CD4-positive, alpha-beta T cell (primary cell): ENCODE measurements around the gene ARMC10. TPM values are rescaled to one million over a fixed set of nuclear protein-coding genes. Genes with fewer than 3 reads are reported as not detected.
"Not testable (repeated sequence)": the region's sequence is repeated elsewhere in the genome, so short reads cannot be mapped to it uniquely, and the experiment has no call there.

Source experiments
- ATAC-seq: fragments of 200-7000 bp; cut with Tn5 transposase; one replicate; pipeline ENCODE4 v1.10.0; 2022; ENCODE audit warnings: mild to moderate bottlenecking; ENCODE audit not compliant: poor library complexity
- CTCF ChIA-PET: fragments of 350-600 bp; sonication (Branson Sonifier 250); formaldehyde crosslinking; loops from one replicate; lab custom pipeline; 2021; ENCODE audit warnings: antibody characterized with exemption, inconsistent platforms; lab: Charles Lee
- POLR2A ChIA-PET: fragments of 350-600 bp; sonication (Branson Sonifier 250); formaldehyde crosslinking; loops from one replicate; lab custom pipeline; 2021; ENCODE audit warnings: antibody characterized with exemption, inconsistent platforms; lab: Charles Lee
- DNase-seq, 14 experiments: peaks; one replicate each; pipeline ENCODE4 v3.0.0-alpha.2; 2013 to 2020; ENCODE audit warnings: mixed read lengths in 2 of 14
- H3K27ac ChIP-seq, 2 donors: one replicate each; pipeline versions ENCODE4 v1.5.1 to v1.7.0; 2013; ENCODE audit warnings: low read length in 2 of 2, low read depth in 1 of 2, mild to moderate bottlenecking in 1 of 2
- H3K27me3 ChIP-seq, 2 experiments: 1 replicate in 1 of 2; 2 replicates in 1 of 2; pipeline versions ENCODE4 v1.6.1 to v1.7.0; 2013; ENCODE audit warnings: low read length in 2 of 2, control low read depth in 1 of 2, mild to moderate bottlenecking in 1 of 2, moderate library complexity in 1 of 2; ENCODE audit not compliant: insufficient read depth in 2 of 2, control insufficient read depth in 1 of 2
- H3K36me3 ChIP-seq: one replicate; pipeline ENCODE4 v1.6.1; 2013; ENCODE audit warnings: low read length, control low read depth; ENCODE audit not compliant: insufficient read depth
- H3K4me1 ChIP-seq: one replicate; pipeline ENCODE4 v1.6.1; 2013; ENCODE audit warnings: low read length, control low read depth; ENCODE audit not compliant: insufficient read depth
- H3K4me3 ChIP-seq: one replicate; pipeline ENCODE4 v1.5.1; 2013; ENCODE audit warnings: mild to moderate bottlenecking, low read length, moderate library complexity
- H3K9me3 ChIP-seq, 2 experiments: 1 replicate in 1 of 2; 2 replicates in 1 of 2; pipeline versions ENCODE4 v1.6.1 to v1.7.0; 2013; ENCODE audit warnings: low read length in 2 of 2, mild to moderate bottlenecking in 2 of 2, control low read depth in 1 of 2, moderate library complexity in 1 of 2; ENCODE audit not compliant: control insufficient read depth in 1 of 2, insufficient read depth in 1 of 2
- H3K27ac Mint-ChIP-seq: one replicate; pipeline ENCODE4 v1.8.0; 2020; ENCODE audit warnings: mixed read lengths
- H3K27me3 Mint-ChIP-seq: one replicate; pipeline ENCODE4 v1.8.0; 2021; ENCODE audit warnings: mixed read lengths
- H3K36me3 Mint-ChIP-seq: one replicate; pipeline ENCODE4 v1.8.0; 2021; ENCODE audit warnings: low read depth, mixed read lengths
- H3K4me1 Mint-ChIP-seq: one replicate; pipeline ENCODE4 v1.8.0; 2021; ENCODE audit warnings: low read depth, mixed read lengths
- H3K4me3 Mint-ChIP-seq: one replicate; pipeline ENCODE4 v1.8.0; 2020; ENCODE audit warnings: mild to moderate bottlenecking, mixed read lengths
- H3K9me3 Mint-ChIP-seq: one replicate; pipeline ENCODE4 v1.8.0; 2020; ENCODE audit warnings: mixed read lengths
- CTCF ChIP-seq: fragments of 200-600 bp; IDR thresholded peaks from one replicate; pipeline ENCODE4 v1.8.0; 2022; ENCODE audit warnings: antibody characterized with exemption, mild to moderate bottlenecking
- intact Hi-C, 2 experiments: fragments of 100-400 bp; cut with DNase I in 1 of 2; cut with micrococcal nuclease in 1 of 2; formaldehyde crosslinking; loops; one replicate each; pipeline versions ENCODE4 v1.15.1 to v1.9.0; 2023 to 2025; cut with DNase I, micrococcal nuclease
- total RNA-seq, 174 experiments: library from RNA in 2 of 174; stranded (reverse) in 2 of 174; gene quantifications; one replicate each; pipeline ENCODE4 v1.2.3 and lab custom pipeline; 2021 to 2026

ARMC10 gene
- total RNA-seq, 2 experiments from 2014 or later: 6.0 to 6.9 TPM

DNA sequence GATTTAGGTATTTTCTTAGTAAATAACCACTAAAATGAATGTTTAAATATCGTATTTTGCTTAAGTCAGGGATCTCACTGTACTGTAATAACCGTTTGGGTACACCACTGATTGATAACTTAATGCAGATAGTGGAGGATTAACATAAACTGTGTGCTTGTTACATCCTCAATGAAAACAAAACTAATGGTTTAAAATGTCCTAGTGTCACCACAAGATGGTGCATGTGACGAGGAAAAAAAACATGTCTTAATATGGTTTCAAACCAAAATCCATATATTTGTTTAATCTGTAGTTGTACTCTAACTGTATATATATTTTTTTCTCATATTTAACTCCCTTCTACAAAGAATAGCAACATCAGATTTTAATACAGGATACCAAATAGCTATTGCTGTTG is 19.2 kb downstream of the ARMC10 start:
- DNase-seq: no peak
- Mint-ChIP-seq H3K4me1 (no peaks in the 10 kb centered on the region), H3K4me3 (no peak overlapping the region), H3K36me3 (peaks cover 72% of the 10 kb centered on the region), H3K27me3 (no peaks in the 10 kb centered on the region), H3K27ac (no peak overlapping the region), H3K9me3 (no peaks in the 10 kb centered on the region)
- Histone ChIP-seq H3K9me3 (peaks cover 0 to 4% of the 10 kb centered on the region in 2 experiments), H3K4me3 (no peak overlapping the region), H3K27ac (no peak overlapping the region), H3K27me3 (no peaks in the 10 kb centered on the region), H3K36me3 (peaks cover 39% of the 10 kb centered on the region), H3K4me1 (no peaks in the 10 kb centered on the region)
- intact Hi-C loops: no loop called here
- ChIA-PET CTCF (no interaction called here), POLR2A (no interaction called here)
- no peak for TF ChIP-seq CTCF
- ATAC-seq: no peak

DNA sequence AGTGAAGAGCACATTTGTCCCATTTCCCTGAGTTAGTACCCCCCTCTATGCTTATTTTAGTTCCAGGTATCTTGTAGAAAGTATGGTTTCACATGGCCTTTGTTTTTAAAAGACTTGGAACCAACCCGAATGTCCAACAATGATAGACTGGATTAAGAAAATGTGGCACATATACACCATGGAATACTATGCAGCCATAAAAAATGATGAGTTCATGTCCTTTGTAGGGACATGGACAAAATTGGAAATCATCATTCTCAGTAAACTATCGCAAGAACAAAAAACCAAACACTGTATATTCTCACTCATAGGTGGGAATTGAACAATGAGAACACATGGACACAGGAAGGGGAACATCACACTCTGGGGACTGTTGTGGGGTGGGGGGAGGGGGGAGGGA is 20.6 kb downstream of the ARMC10 start:
- ATAC-seq, H3K9me3 Mint-ChIP-seq, H3K27me3 Mint-ChIP-seq, H3K27me3 ChIP-seq, H3K4me1 ChIP-seq, intact Hi-C loops, POLR2A ChIA-PET, H3K4me3 ChIP-seq, H3K4me1 Mint-ChIP-seq, DNase-seq, H3K9me3 ChIP-seq, H3K4me3 Mint-ChIP-seq, H3K27ac Mint-ChIP-seq, H3K27ac ChIP-seq: not testable (repeated sequence)
- H3K36me3 Mint-ChIP-seq: peaks cover 68% of the 10 kb centered on the region
- H3K36me3 ChIP-seq: peaks cover 31% of the 10 kb centered on the region
- CTCF ChIA-PET: interaction anchor here (1.5 kb wide), 1 partner anchor 20 kb away, joined by 3 read pairs; the partner anchor contains the start of gene ARMC10

DNA sequence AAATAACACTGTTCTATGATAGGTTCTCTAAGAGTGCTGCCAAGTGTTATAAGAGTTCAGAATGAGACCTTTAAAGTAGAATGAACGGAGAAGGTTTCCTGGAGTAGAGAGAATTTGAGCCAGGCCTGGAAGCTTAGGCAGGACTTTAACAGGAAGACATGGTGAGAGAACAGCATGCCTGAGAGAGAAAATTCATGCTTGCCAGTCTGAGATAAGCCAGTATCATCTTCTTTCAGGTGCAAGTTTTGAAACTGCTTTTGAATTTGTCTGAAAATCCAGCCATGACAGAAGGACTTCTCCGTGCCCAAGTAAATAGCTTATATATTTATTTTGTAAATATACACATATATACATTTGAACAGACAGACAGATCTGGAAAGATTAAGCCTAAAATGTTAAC is 22.1 kb downstream of the ARMC10 start:
- no peaks in the 10 kb centered on the region for H3K9me3 Mint-ChIP-seq
- DNase-seq: no peak
- H3K36me3 Mint-ChIP-seq: peaks cover 70% of the 10 kb centered on the region
- intact Hi-C loops: no loop called here
- CTCF ChIA-PET: interaction anchor here (1.5 kb wide), 1 partner anchor 22 kb away, joined by 3 read pairs; the partner anchor contains the start of gene ARMC10
- no peaks in the 10 kb centered on the region for H3K27me3 Mint-ChIP-seq
- Histone ChIP-seq H3K9me3 (peaks cover 0 to 4% of the 10 kb centered on the region in 2 experiments), H3K27ac (no peak overlapping the region), H3K4me3 (no peak overlapping the region), H3K27me3 (no peaks in the 10 kb centered on the region), H3K4me1 (no peaks in the 10 kb centered on the region), H3K36me3 (peaks cover 28% of the 10 kb centered on the region)
- no peak for ATAC-seq
- no peaks in the 10 kb centered on the region for H3K4me1 Mint-ChIP-seq
- no peak overlapping the region for H3K4me3 Mint-ChIP-seq
- no peak for TF ChIP-seq CTCF
- POLR2A ChIA-PET: interaction anchor here (1.3 kb wide), 1 partner anchor 21 kb away, joined by 3 read pairs; no protein-coding TSS in a partner anchor
- no peak overlapping the region for H3K27ac Mint-ChIP-seq

DNA sequence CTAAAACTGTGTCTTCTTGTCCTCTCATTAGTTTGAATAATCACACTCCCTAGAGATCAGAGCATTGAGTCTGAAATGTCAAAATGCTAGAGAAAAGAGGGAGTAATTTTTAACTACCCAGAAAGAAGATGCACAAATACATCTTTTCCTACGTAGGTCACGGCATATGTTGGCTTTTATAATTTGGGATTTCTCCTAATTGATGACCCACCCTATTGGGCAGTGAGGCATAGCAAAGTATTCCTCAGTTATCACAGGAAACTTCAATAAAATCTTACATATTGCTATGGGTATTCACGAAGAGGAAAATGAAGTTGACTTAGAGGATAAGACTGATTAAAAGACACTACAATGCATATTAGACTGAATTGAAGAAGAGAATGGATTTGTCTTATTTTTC is 25.4 kb downstream of the ARMC10 start:
- H3K36me3 Mint-ChIP-seq: peaks cover 71% of the 10 kb centered on the region
- H3K9me3 ChIP-seq: no peaks in the 10 kb centered on the region
- H3K27ac Mint-ChIP-seq: peak overlapping the region; percentile 22
- H3K4me3 ChIP-seq: no peak overlapping the region
- no peak overlapping the region for H3K27ac ChIP-seq
- intact Hi-C loops: no loop called here
- no peaks in the 10 kb centered on the region for H3K4me1 Mint-ChIP-seq
- no peak overlapping the region for H3K4me3 Mint-ChIP-seq
- H3K4me1 ChIP-seq: no peaks in the 10 kb centered on the region
- CTCF ChIA-PET: no interaction called here
- TF ChIP-seq CTCF: no peak
- ATAC-seq (no peak), DNase-seq (no peak)
- no peaks in the 10 kb centered on the region for H3K27me3 Mint-ChIP-seq
- POLR2A ChIA-PET: no interaction called here
- no peaks in the 10 kb centered on the region for H3K27me3 ChIP-seq
- H3K9me3 Mint-ChIP-seq: no peaks in the 10 kb centered on the region
- H3K36me3 ChIP-seq: peaks cover 41% of the 10 kb centered on the region
